Stomach (tissue), 4 donors: ENCODE data around the gene BTD.

ENCODE experiments used
- CTCF ChIP-seq, 7 experiments: fragments of 450-650 bp in 4 of 7; fragments of 200-600 bp in 3 of 7; sonication (generic) in 3 of 7; IDR thresholded peaks; one replicate each; pipeline ENCODE4 v1.5.1; 2016 to 2019; ENCODE audit warnings: antibody characterized with exemption in 7 of 7, control low read depth in 2 of 7, mild to moderate bottlenecking in 1 of 7
- POLR2A ChIP-seq, 4 donors: fragments of 450-650 bp; IDR thresholded peaks; one replicate each; pipeline ENCODE4 v1.6.1; 2016; ENCODE audit warnings: antibody characterized with exemption in 4 of 4, control low read depth in 2 of 4, mild to moderate bottlenecking in 1 of 4, moderate library complexity in 1 of 4
- POLR2AphosphoS5 ChIP-seq, 3 donors: sonication (generic); formaldehyde crosslinking; IDR thresholded peaks; one replicate each; pipeline ENCODE4 v1.6.1; 2016; ENCODE audit warnings: antibody characterized with exemption in 3 of 3

GRCh38 chr3:15611018-15611417 is 9.5 kb downstream of the BTD start:
- no peak for TF ChIP-seq CTCF (IDR thresholded peaks at IDR 0.05)
- no peak for TF ChIP-seq POLR2A (IDR thresholded peaks at IDR 0.05)
- TF ChIP-seq POLR2AphosphoS5 (IDR thresholded peaks at IDR 0.05), result no peak
